ENCODE data around the gene FAM227A. TPM values are rescaled to one million over a fixed set of nuclear protein-coding genes. Genes with fewer than 3 reads are reported as not detected.
"Not testable (repeated sequence)": the region's sequence is repeated elsewhere in the genome, so short reads cannot be mapped to it uniquely, and the experiment has no call there.

The FAM227A gene
- total RNA-seq, 1 experiment from 2014 or later = 0.83 TPM

- no peak for DNase-seq (ENCODE audit: low spot score)
These were observed 44.6 kb downstream of the FAM227A start for GRCh38 chr22:38611559-38611958.

- no peak for DNase-seq (ENCODE audit: low spot score)
These were observed 46.0 kb downstream of the FAM227A start for GRCh38 chr22:38610234-38610633.

DNA sequence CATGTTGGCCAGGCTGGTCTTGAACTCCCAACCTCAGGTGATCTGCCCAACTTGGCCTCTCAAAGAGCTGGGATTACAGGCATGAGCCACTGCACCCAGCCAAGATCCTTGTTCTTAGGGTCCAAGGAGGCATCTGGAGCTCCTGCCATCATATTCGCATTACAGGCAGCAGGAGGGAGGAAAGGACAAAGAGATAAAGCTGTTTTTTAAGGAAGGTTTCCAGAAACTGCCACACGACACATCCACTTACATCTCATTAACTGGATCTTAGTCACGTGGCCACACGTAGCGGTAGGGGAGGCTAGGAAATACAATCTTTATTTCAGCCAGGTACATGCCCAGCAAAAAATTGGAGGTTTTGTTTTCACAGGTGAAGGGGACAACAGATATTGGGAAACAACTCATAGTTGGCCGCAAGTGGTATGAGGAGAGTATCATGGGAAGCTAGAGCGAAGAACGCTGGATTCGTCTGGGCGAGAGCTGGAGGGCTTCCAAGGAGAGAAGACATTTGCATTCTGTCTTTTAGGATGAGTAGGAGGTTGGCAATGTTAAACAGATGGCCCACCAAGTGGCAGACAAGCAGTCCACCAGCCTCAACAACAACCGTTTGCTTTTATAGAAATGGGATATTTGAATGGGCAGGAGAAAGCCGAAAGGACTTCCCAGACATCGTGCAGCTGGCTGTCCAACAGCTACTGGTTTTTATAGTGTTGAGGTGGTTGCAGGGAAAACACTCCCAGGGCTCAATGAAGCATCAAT, 47.0 kb downstream of the FAM227A start:
- no peak for DNase-seq (ENCODE audit: low spot score)

GRCh38 chr22:38607680-38608079, 48.5 kb downstream of the FAM227A start:
- no peak for DNase-seq (ENCODE audit: low spot score)

DNA sequence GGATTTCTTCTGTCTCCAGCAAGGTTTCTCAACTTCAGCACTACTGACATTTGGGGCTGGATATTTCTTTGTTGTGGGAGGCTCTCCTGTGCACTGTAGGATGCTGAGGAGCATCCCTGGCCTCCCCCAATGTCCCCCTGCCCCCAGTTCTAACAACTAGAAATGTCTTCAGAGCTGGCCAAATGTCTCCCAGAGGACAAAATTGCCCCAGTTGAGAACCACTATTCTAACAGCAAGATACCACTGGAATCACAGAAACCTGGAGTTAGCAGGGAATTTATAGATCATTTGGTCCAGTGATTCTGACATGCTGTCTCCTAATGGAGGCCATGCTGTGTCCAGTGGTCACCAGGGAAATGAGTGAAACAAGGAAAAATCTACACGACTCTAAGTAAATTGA, 54.0 kb downstream of the FAM227A start:
- DNase-seq (ENCODE audit: low spot score) = no peak

- no peak for DNase-seq (ENCODE audit: low spot score)
These were observed 54.9 kb downstream of the FAM227A start for GRCh38 chr22:38601221-38601764.

- DNase-seq (ENCODE audit: low spot score) = no peak
These were observed 56.7 kb downstream of the FAM227A start for GRCh38 chr22:38599466-38599865.

- DNase-seq (ENCODE audit: low spot score) = not testable (repeated sequence)
These were observed 73.3 kb downstream of the FAM227A start for GRCh38 chr22:38582923-38583322.

GRCh38 chr22:38578505-38578904, 77.7 kb downstream of the FAM227A start:
- no peak for DNase-seq (ENCODE audit: low spot score)

- DNase-seq (ENCODE audit: low spot score) = peak; percentile 4
These were observed 84.1 kb downstream of the FAM227A start for GRCh38 chr22:38572065-38572464.

DNA sequence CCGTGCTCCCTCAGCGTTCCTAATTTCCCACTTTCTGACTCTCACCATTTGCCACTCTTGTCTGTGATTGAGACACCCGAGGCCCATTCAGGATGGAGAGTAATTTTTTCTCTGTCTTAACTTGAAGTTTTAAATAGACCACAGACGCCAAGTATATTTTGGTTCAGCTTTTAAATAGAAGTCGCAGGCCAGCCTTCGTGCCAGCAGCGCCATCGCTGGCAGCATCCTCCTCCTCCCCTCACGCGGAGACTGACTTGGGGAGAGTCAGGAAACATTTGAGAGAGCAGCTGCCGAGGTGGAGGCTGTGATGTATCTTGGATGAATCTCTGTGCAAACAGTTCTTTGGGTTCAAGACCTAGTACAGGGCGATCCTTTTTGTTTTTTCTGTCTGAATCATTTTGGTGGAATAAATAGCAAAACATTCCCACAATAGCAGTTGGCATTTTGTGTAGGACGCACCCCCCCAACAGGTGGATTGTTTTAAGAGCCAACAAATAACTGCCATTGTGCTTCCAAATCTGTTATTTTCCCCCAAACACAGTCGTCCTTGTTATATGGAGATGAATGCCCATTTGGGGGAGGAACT, 85.3 kb downstream of the FAM227A start:
- DNase-seq (ENCODE audit: low spot score) = peak; percentile 6

DNA sequence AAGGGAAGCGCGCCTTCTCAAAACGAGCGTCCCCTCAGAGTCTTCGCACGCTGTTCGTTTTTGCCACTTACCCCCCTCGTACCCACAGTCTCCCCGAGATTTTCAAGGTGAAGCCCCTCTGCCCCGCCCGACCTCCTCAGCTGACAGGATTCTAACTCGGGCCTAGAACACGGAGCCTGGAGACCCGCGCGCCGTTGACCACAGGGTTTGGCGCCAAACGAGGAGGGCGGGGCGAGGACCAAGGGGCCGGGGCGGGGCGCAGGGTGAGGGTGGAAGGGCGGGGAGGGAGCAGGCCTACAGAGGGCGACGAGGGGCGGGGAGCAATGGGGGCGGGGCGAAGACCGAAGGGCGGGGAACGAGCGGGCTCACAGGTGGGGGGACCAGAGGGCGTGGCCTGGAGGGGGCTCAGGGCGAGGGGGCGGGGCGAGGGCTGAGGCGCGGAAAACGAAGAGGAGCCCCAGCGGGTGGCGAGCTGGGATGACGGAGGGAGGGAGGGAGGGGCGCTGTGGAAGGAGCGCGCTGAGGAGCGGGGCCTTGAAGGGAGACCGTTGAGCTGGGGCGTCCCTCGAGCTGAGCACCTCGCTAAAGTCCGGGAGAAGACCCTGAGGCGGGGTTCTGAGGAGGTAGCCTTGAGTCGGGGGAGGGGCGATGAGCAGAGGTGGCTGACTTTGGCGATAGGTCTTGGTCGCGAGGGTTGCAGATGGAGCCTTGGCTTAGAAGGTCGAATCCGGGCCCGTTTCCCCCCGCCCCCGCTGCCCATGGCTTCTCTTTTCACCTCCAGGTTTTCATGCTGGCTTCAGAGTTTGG, 86.0 kb downstream of the FAM227A start, which contains the start of gene DMC1:
TSS of gene DMC1 (minus strand) at position 212 of the 807 bp plus-strand sequence. CDS start 1,927 bp downstream, outside the sequence.
- DNase-seq (ENCODE audit: low spot score) = peak; percentile 62

- DNase-seq (ENCODE audit: low spot score) = no peak
These were observed 86.8 kb downstream of the FAM227A start for GRCh38 chr22:38569181-38569971.

DNA sequence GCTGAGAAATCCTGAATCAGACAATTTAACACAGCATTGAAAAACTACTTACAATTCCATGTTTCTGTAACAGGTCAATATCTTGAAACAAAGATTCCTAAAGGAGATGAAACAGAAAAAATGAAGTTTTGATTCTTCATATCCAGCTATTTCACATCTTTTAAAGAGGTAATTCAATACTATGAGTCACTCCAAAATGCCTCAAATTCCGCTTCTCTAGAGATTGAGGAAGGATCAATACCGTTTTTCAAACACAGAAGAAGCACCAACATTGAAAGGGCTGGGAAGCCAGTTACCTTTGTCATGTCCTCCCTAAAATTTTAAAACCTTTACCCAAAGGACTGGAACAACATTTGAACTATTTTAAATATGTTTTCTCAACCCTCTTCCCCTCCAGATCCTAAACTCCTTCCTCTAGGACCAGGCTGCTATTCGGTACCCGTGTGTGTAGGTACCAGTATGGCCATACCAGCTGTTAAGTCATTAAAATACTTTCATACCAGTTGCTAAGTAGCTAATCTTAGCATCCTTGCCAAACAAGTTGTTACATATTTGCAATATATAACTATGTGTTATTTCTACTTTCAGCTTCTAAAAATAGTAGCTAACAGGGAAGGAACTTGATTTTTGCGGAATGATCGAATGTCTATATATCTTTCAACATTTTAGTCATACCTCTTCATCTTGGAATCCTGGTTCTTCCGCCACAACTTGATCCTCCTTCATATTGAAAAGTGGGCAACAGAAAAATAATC, 88.5 kb downstream of the FAM227A start:
- DNase-seq (ENCODE audit: low spot score) = no peak

GRCh38 chr22:38566726-38567504, 89.3 kb downstream of the FAM227A start:
- DNase-seq (ENCODE audit: low spot score) = no peak

GRCh38 chr22:38565441-38565840, 90.8 kb downstream of the FAM227A start:
- DNase-seq (ENCODE audit: low spot score) = no peak

DNA sequence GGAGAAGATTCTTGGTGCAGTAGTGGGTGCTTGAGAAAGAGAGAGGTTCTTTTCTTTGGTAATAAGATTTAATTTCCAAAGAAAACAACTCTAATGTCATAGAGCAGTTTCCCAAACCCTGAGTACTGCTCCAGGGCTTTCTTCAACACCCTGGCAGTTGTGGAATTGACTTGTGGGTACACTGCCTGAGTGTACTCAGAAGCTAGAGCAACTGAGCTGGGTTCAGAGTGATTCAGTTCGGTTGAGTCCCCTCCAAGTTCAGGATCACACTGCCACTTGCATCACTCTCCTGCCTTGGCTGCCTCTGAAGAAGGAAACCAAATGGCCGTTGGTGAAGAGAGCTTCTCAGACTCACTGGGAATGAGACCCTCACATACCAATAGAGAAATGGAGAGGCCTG, 91.5 kb downstream of the FAM227A start:
- no peak for DNase-seq (ENCODE audit: low spot score)

GRCh38 chr22:38554281-38554680, 101.9 kb downstream of the FAM227A start:
- DNase-seq (ENCODE audit: low spot score) = no peak

DNA sequence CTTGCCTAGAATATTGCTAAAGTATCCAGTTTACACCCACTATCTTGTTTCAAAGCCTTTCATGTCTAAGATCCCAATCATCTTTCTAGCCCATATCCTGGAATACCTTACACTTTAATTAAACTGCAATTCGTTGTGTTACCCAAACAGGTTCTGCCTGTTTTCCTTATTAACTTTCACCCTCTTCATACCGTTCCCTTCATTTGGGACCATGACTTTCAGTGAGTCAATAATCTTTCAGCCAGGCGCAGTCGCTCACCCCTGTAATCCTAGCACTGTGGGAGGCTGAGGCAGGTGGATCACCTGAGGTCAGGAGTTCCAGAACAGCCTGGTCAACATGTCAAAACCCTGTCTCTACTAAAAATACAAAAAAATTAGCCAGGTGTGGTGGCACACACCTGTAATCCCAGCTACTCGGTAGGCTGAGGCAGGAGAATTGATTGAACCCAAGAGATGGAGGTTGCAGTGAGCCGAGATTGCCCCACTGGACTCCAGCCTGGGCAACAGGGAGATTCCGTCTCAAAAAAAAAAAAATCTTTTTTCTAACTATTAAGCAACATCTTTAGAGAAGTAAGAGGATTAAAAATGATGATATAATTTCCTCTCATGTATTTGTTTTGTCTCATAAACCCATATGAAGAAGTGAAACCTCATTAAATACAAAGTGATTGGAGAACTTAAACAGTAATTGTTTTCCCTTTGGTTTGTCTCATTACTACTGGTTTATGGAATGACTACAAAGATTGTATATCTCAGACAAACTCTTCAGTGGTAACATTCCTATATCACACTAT, 106.9 kb downstream of the FAM227A start:
- no peak for DNase-seq (ENCODE audit: low spot score)
